Activated T-helper 1 cell treated with anti-CD3 and anti-CD28 coated beads, Interleukin-12 subunit alpha, Interleukin-12 subunit beta, Interleukin-2, Interleukin-4 antibody, amounts not matched to agents 30 ng/mL and 10 ng/mL and 1 ng/mL, durations not matched to agents 14 hours and 24 hours and 36 hours (primary cell): ENCODE data around the gene ZNF69. TPM values are rescaled to one million over a fixed set of nuclear protein-coding genes. Genes with fewer than 3 reads are reported as not detected.
"Not testable (repeated sequence)": the region's sequence is repeated elsewhere in the genome, so short reads cannot be mapped to it uniquely, and the experiment has no call there.

ENCODE experiments used
- DNase-seq: peaks from one replicate; pipeline ENCODE4 v3.0.0; 2021; ENCODE audit warnings: low spot score
- H3K27ac Mint-ChIP-seq: one replicate; pipeline ENCODE4 v1.8.0; 2021; ENCODE audit warnings: mild to moderate bottlenecking, mixed read lengths
- H3K27me3 Mint-ChIP-seq: one replicate; pipeline ENCODE4 v1.8.0; 2022; ENCODE audit warnings: mild to moderate bottlenecking, moderate library complexity, mixed read lengths; ENCODE audit not compliant: insufficient read depth
- H3K36me3 Mint-ChIP-seq: one replicate; pipeline ENCODE4 v1.8.0; 2021; ENCODE audit warnings: low read depth, mixed read lengths
- H3K4me1 Mint-ChIP-seq: one replicate; pipeline ENCODE4 v1.8.0; 2021; ENCODE audit warnings: low read depth, mixed read lengths
- H3K4me3 Mint-ChIP-seq: one replicate; pipeline ENCODE4 v1.8.0; 2021; ENCODE audit warnings: mild to moderate bottlenecking, moderate library complexity, mixed read lengths
- H3K9me3 Mint-ChIP-seq: one replicate; pipeline ENCODE4 v1.8.0; 2021; ENCODE audit warnings: mixed read lengths
- intact Hi-C: fragments of 100-400 bp; cut with micrococcal nuclease; formaldehyde crosslinking; loops from one replicate; pipeline ENCODE4 v1.15.1; 2024
- total RNA-seq: library from RNA; stranded (reverse); gene quantifications from 2 replicates; pipeline ENCODE4 v1.2.3, GENCODE V29; 2022

Gene ZNF69
- 0.16 and 0.29 TPM in 2 replicates for total RNA-seq

GRCh38 chr19:11887611-11888531 is at the start of gene ZNF69:
TSS of gene ZNF69 (plus strand) at chr19:11887782. CDS start at chr19:11887924, 142 bp downstream.
- H3K36me3 Mint-ChIP-seq: peaks cover 4% of the 10 kb centered on the region
- peak; percentile 14 for DNase-seq
- H3K4me3 Mint-ChIP-seq: peak within 1 kb of the TSS; percentile 84
- peak within 1 kb of the TSS; percentile 61 for H3K27ac Mint-ChIP-seq
- no peaks in the 10 kb centered on the region for H3K27me3 Mint-ChIP-seq
- H3K4me1 Mint-ChIP-seq: peaks cover 20% of the 10 kb centered on the region
- intact Hi-C loops: no loop called here
- H3K9me3 Mint-ChIP-seq: peaks cover 5% of the 10 kb centered on the region

- peaks cover 53% of the 10 kb centered on the region for H3K9me3 Mint-ChIP-seq
- intact Hi-C loops: no loop called here
- H3K36me3 Mint-ChIP-seq: peaks cover 7% of the 10 kb centered on the region
- peaks cover 6% of the 10 kb centered on the region for H3K4me1 Mint-ChIP-seq
- no peak overlapping the region for H3K27ac Mint-ChIP-seq
- DNase-seq: no peak
- no peaks in the 10 kb centered on the region for H3K27me3 Mint-ChIP-seq
- no peak overlapping the region for H3K4me3 Mint-ChIP-seq
Measured at GRCh38 chr19:11843722-11844121, 43.9 kb upstream of the ZNF69 start.

GRCh38 chr19:11847615-11848014 is 40.0 kb upstream of the ZNF69 start:
- Mint-ChIP-seq H3K4me1 (peaks cover 15% of the 10 kb centered on the region), H3K9me3 (peaks cover 46% of the 10 kb centered on the region), H3K4me3 (peak overlapping the region; percentile 75), H3K36me3 (peaks cover 15% of the 10 kb centered on the region)
- not testable (repeated sequence) for H3K27ac Mint-ChIP-seq, H3K27me3 Mint-ChIP-seq, DNase-seq
- intact Hi-C loops: loop anchor here (1.0 kb wide), 1 partner anchor 33 kb away; the partner anchor contains the start of gene ZNF440

GRCh38 chr19:11848200-11848593 is 39.4 kb upstream of the ZNF69 start:
- intact Hi-C loops: loop anchor here (1.0 kb wide), 1 partner anchor 34 kb away; the partner anchor contains the start of gene ZNF440
- H3K36me3 Mint-ChIP-seq: peaks cover 18% of the 10 kb centered on the region

GRCh38 chr19:11848594-11849469 is 38.8 kb upstream of the ZNF69 start, which contains the start of gene ZNF439:
TSS of gene ZNF439 (plus strand) at chr19:11848726. CDS start at chr19:11848868, 142 bp downstream.
- intact Hi-C loops: loop anchor here (1.0 kb wide), 1 partner anchor 35 kb away; the partner anchor contains the start of gene ZNF440

More at GRCh38 chr19:11848200-11848593, 39.4 kb upstream of the ZNF69 start:
- Mint-ChIP-seq H3K9me3 (peaks cover 45% of the 10 kb centered on the region), H3K4me3 (peak overlapping the region; percentile 75), H3K4me1 (peaks cover 15% of the 10 kb centered on the region), H3K27me3 (no peaks in the 10 kb centered on the region), H3K27ac (peak overlapping the region; percentile 73)
- DNase-seq: no peak

GRCh38 chr19:11850289-11850688 is 37.3 kb upstream of the ZNF69 start:
- H3K4me3 Mint-ChIP-seq, H3K27ac Mint-ChIP-seq, DNase-seq, intact Hi-C loops, H3K27me3 Mint-ChIP-seq: not testable (repeated sequence)
- Mint-ChIP-seq H3K4me1 (peaks cover 15% of the 10 kb centered on the region), H3K9me3 (peaks cover 48% of the 10 kb centered on the region), H3K36me3 (peaks cover 23% of the 10 kb centered on the region)

More at GRCh38 chr19:11848594-11849469, 38.8 kb upstream of the ZNF69 start, which contains the start of gene ZNF439:
- Mint-ChIP-seq H3K27me3 (no peaks in the 10 kb centered on the region), H3K36me3 (peaks cover 18% of the 10 kb centered on the region), H3K9me3 (peaks cover 45% of the 10 kb centered on the region), H3K4me1 (peaks cover 15% of the 10 kb centered on the region), H3K27ac (peak within 1 kb of the TSS; percentile 73), H3K4me3 (peak within 1 kb of the TSS; percentile 75)
- DNase-seq: peak; percentile 76

GRCh38 chr19:11853358-11853757 is 34.2 kb upstream of the ZNF69 start:
- DNase-seq: no peak
- intact Hi-C loops: no loop called here
- H3K4me1 Mint-ChIP-seq: peaks cover 12% of the 10 kb centered on the region
- no peaks in the 10 kb centered on the region for H3K27me3 Mint-ChIP-seq
- H3K4me3 Mint-ChIP-seq: no peak overlapping the region
- no peak overlapping the region for H3K27ac Mint-ChIP-seq
- peaks cover 64% of the 10 kb centered on the region for H3K9me3 Mint-ChIP-seq
- peaks cover 25% of the 10 kb centered on the region for H3K36me3 Mint-ChIP-seq

- DNase-seq: no peak
- intact Hi-C loops: no loop called here
- H3K27me3 Mint-ChIP-seq: no peaks in the 10 kb centered on the region
- peaks cover 15% of the 10 kb centered on the region for H3K36me3 Mint-ChIP-seq
- H3K4me1 Mint-ChIP-seq: no peaks in the 10 kb centered on the region
- no peak overlapping the region for H3K27ac Mint-ChIP-seq
- H3K9me3 Mint-ChIP-seq: peaks cover 72% of the 10 kb centered on the region
- no peak overlapping the region for H3K4me3 Mint-ChIP-seq
Measured at GRCh38 chr19:11856596-11857250, 30.9 kb upstream of the ZNF69 start.

- Mint-ChIP-seq H3K36me3 (peaks cover 9% of the 10 kb centered on the region), H3K9me3 (peaks cover 84% of the 10 kb centered on the region)
Measured at GRCh38 chr19:11860721-11861120, 26.9 kb upstream of the ZNF69 start.

GRCh38 chr19:11861301-11861700 is 26.3 kb upstream of the ZNF69 start:
- H3K4me1 Mint-ChIP-seq: no peaks in the 10 kb centered on the region
- intact Hi-C loops: no loop called here
- H3K36me3 Mint-ChIP-seq: peaks cover 11% of the 10 kb centered on the region
- no peak overlapping the region for H3K4me3 Mint-ChIP-seq
- H3K27me3 Mint-ChIP-seq: no peaks in the 10 kb centered on the region
- H3K9me3 Mint-ChIP-seq: peaks cover 83% of the 10 kb centered on the region
- H3K27ac Mint-ChIP-seq: no peak overlapping the region
- DNase-seq: no peak

More at GRCh38 chr19:11860721-11861120, 26.9 kb upstream of the ZNF69 start:
- DNase-seq: no peak
- intact Hi-C loops: no loop called here
- H3K27me3 Mint-ChIP-seq: no peaks in the 10 kb centered on the region
- H3K4me1 Mint-ChIP-seq: no peaks in the 10 kb centered on the region
- H3K27ac Mint-ChIP-seq: no peak overlapping the region
- no peak overlapping the region for H3K4me3 Mint-ChIP-seq

GRCh38 chr19:11867766-11868165 is 19.8 kb upstream of the ZNF69 start:
- Mint-ChIP-seq H3K36me3 (peaks cover 28% of the 10 kb centered on the region), H3K9me3 (peaks cover 78% of the 10 kb centered on the region)
- H3K4me1 Mint-ChIP-seq, H3K27me3 Mint-ChIP-seq, H3K27ac Mint-ChIP-seq, DNase-seq, H3K4me3 Mint-ChIP-seq, intact Hi-C loops: not testable (repeated sequence)

- Mint-ChIP-seq H3K4me3 (no peak overlapping the region), H3K27me3 (no peaks in the 10 kb centered on the region), H3K27ac (no peak overlapping the region), H3K9me3 (peaks cover 79% of the 10 kb centered on the region), H3K4me1 (no peaks in the 10 kb centered on the region), H3K36me3 (peaks cover 28% of the 10 kb centered on the region)
- no peak for DNase-seq
- intact Hi-C loops: no loop called here
Measured at GRCh38 chr19:11868188-11868587, 19.4 kb upstream of the ZNF69 start.
